ENCODE measurements around the gene INPP4A. TPM values are rescaled to one million over a fixed set of nuclear protein-coding genes. Genes with fewer than 3 reads are reported as not detected.

INPP4A gene
- total and polyA plus RNA-seq, 10 of the 15 experiments (the other 5 are each of a cell fraction or from before 2014, with no cell fraction given): 4.7 to 62.3 (median 36.9) TPM

- no peak for TF ChIP-seq RELB (IDR thresholded peaks at IDR 0.05; ENCODE audit: low read depth)
- TF ChIP-seq BRCA1 (IDR thresholded peaks at IDR 0.05; ENCODE audit: low read depth, low read length): no peak
- no peak; the same call in 1 of the 2 replicates for TF ChIP-seq PML (IDR thresholded peaks at IDR 0.05; ENCODE audit: low read length)
- TF ChIP-seq EGR1 (IDR thresholded peaks at IDR 0.05; ENCODE audit: borderline replicate concordance in 1 of 2, low read depth in 2 of 2, low read length in 2 of 2): no peak
- TF ChIP-seq DPF2 (IDR thresholded peaks at IDR 0.05): no peak
- no peak for TF ChIP-seq HSF1 (IDR thresholded peaks at IDR 0.05; ENCODE audit: low read depth, low read length)
- TF ChIP-seq ELK1 (IDR thresholded peaks at IDR 0.05; ENCODE audit: low read depth, low read length): no peak
- peak; percentile 23; the same call in 1 of the 2 replicates for TF ChIP-seq ZBTB11 (CRISPR knock-in tag; IDR thresholded peaks at IDR 0.05)
- no peak for TF ChIP-seq NR2C2 (IDR thresholded peaks at IDR 0.05; ENCODE audit: borderline replicate concordance, control insufficient read depth, insufficient read length, low read depth)
- no peak for TF ChIP-seq NKRF (conservative IDR thresholded peaks at IDR 0.05)
- no peak for TF ChIP-seq USF2 (IDR thresholded peaks at IDR 0.05; ENCODE audit: borderline replicate concordance, low read depth, low read length)
- TF ChIP-seq ZZZ3 (IDR thresholded peaks at IDR 0.05; ENCODE audit: control insufficient read depth, insufficient read length, low read depth): no peak
- no peak for TF ChIP-seq IRF4 (IDR thresholded peaks at IDR 0.05; ENCODE audit: low read depth, low read length)
- TF ChIP-seq CBX3 (IDR thresholded peaks at IDR 0.05; ENCODE audit: borderline replicate concordance, low read depth): no peak
- TF ChIP-seq CBX5 (IDR thresholded peaks at IDR 0.05; ENCODE audit: low read depth): no peak
- no peak for TF ChIP-seq NFYA (IDR thresholded peaks at IDR 0.05; ENCODE audit: borderline replicate concordance, low read depth, low read length)
- TF ChIP-seq IKZF2 (IDR thresholded peaks at IDR 0.05): no peak
- no peak for TF ChIP-seq MTA3 (IDR thresholded peaks at IDR 0.05; ENCODE audit: borderline replicate concordance, low read length)
- no peak for TF ChIP-seq TCF12 (IDR thresholded peaks at IDR 0.05; ENCODE audit: low read depth, low read length)
Measured at GRCh38 chr2:98487101-98487805, 42.6 kb downstream of the INPP4A start (continued).

Measured in GM12878 (cell line).